Brain microvascular endothelial cell (primary cell): ENCODE results near the gene EXOG.

Experiments used
- DNase-seq: peaks from one replicate; pipeline ENCODE4 v3.0.0-alpha.2; 2020
- H3K27ac ChIP-seq: fragments of 250-450 bp; sonication (Bioruptor Pico); 2 replicates; pipeline ENCODE4 v1.5.1; 2020; ENCODE audit warnings: mild to moderate bottlenecking, moderate library complexity
- H3K27me3 ChIP-seq: fragments of 250-450 bp; sonication (Bioruptor Pico); replicated peaks from 2 replicates; pipeline ENCODE4 v1.5.1; 2020; ENCODE audit warnings: mild to moderate bottlenecking
- H3K36me3 ChIP-seq: fragments of 250-450 bp; sonication (Bioruptor Pico); replicated peaks from 2 replicates; pipeline ENCODE4 v1.5.1; 2020; ENCODE audit warnings: mild to moderate bottlenecking
- H3K4me3 ChIP-seq: 2 replicates; pipeline ENCODE4 v1.5.1; 2011; ENCODE audit warnings: low read depth, mild to moderate bottlenecking, control low read depth, low read length, moderate library complexity
- in situ Hi-C: cut with HindIII; loops from 2 replicates; pipeline ENCODE4 v1.10.0; 2017; ENCODE audit warnings: low sequenced_read_pairs, low pct_ligation_motif_present
- TF ChIP-seq, protein P1 (sequence below): IDR thresholded peaks from 2 replicates; pipeline ENCODE4 v1.5.1; 2011; ENCODE audit warnings: low read depth, mild to moderate bottlenecking, moderate library complexity, low read length, control low read depth, inconsistent platforms; ENCODE audit errors: missing control alignments

The EXOG gene

DNA sequence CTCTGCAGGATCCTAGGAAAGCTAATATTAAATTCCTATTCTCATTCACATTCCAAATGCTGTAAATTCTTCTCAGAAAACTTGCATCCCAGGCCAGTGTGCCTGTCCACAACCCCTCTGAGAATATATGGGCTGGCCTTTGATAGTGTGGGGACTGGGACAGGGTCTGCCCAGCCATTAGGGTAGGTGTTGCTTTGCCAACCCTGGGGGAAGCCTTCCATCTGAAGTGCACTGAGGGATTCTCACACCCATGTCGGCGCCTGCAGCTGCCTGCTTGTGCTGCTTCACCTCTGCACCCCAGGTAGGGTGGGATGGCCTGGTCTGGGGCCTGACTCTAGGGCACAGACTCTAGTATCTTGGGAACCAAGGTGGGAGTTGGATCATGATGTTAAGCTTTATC lies 15.2 kb upstream of the EXOG start:
- in situ Hi-C loops, result no loop called here
- Histone ChIP-seq H3K27ac (no peak overlapping the region), H3K27me3 (no peaks in the 10 kb centered on the region), H3K4me3 (no peak overlapping the region), H3K36me3 (peaks cover 3% of the 10 kb centered on the region)
- DNase-seq, result no peak
- TF ChIP-seq, protein P1, sequence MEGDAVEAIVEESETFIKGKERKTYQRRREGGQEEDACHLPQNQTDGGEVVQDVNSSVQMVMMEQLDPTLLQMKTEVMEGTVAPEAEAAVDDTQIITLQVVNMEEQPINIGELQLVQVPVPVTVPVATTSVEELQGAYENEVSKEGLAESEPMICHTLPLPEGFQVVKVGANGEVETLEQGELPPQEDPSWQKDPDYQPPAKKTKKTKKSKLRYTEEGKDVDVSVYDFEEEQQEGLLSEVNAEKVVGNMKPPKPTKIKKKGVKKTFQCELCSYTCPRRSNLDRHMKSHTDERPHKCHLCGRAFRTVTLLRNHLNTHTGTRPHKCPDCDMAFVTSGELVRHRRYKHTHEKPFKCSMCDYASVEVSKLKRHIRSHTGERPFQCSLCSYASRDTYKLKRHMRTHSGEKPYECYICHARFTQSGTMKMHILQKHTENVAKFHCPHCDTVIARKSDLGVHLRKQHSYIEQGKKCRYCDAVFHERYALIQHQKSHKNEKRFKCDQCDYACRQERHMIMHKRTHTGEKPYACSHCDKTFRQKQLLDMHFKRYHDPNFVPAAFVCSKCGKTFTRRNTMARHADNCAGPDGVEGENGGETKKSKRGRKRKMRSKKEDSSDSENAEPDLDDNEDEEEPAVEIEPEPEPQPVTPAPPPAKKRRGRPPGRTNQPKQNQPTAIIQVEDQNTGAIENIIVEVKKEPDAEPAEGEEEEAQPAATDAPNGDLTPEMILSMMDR, result no peak

DNA sequence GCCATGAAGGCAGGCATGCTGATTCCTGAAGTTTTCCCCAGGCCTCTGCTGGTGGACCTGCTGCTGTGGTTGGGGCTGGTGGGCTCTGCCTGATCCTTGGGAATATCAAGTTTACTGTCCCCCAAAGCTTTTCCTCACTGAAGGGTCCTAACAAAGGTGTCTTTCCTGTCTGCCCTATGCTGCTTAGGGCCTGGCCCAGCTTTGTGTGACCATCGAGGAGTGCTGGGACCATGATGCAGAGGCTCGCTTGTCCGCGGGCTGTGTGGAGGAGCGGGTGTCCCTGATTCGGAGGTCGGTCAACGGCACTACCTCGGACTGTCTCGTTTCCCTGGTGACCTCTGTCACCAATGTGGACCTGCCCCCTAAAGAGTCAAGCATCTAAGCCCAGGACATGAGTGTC lies 13.2 kb upstream of the EXOG start:
- in situ Hi-C loops, result no loop called here
- TF ChIP-seq, protein P1, result no peak
- no peak for DNase-seq
- Histone ChIP-seq H3K27me3 (no peaks in the 10 kb centered on the region), H3K36me3 (peaks cover 3% of the 10 kb centered on the region), H3K4me3 (no peak overlapping the region), H3K27ac (no peak overlapping the region)

DNA sequence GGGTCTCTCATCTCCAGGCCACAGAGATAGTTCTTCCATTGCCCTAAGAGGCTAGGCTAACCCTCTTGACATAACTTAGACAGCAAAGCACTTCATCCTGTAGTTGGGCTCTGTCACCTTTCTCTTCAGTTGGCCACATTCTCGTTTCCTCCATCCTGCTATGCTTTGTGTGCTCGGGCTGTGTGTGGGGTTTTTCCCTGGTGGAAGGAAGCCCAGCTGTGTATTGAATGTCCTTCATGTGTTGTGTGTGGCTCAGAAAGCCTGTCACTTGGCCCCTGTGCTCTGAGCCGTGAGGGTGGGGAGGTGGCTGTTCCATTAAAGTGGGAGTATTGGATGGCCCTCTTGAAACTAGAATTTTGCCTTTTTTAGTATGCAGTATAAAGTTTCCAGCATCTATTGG lies 8.8 kb upstream of the EXOG start:
- in situ Hi-C loops, result no loop called here
- Histone ChIP-seq H3K27me3 (no peaks in the 10 kb centered on the region), H3K4me3 (no peak overlapping the region), H3K36me3 (no peaks in the 10 kb centered on the region), H3K27ac (no peak overlapping the region)
- DNase-seq, result no peak
- TF ChIP-seq, protein P1, result no peak

DNA sequence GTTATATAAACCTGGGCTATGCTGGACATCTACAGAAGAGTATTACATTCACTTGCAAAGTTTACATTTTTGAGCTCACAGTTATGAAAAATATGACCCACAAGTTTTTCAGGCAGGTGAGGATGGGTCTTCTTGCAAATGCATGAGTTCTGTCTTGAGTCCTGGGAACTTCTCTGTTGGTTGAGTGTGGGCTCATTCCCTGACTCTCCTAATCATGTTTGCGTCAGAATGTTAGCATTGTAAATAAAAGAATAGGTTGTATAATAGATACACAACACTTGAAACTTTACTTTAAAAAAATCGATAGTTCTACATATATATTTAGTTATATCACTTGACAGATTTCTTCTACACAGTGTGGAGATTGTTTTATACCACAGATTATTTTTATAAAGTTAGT lies 7.2 kb upstream of the EXOG start:
- TF ChIP-seq, protein P1, result no peak
- in situ Hi-C loops, result no loop called here

DNA sequence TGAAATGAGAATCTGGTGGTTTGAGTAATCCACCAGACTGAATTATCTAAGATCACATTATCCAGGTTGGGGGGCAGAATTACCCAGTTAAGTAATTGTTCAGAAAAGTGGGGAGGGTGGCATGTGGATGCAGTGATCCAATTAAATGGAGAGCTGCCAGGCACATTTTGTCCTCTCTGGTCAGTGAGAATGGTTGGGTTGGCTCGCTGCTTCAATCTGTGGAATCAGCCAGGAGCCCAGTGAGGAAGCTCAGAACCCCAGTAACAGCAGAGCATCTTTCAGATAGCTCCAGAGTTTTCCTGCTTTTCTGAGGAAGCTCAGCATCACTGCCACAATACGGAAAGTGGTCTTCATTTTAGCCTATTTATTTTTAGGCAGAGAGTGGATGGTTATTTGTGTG lies 6.4 kb upstream of the EXOG start:
- H3K27ac ChIP-seq, result no peak overlapping the region
- no peak overlapping the region for H3K4me3 ChIP-seq
- H3K27me3 ChIP-seq, result no peaks in the 10 kb centered on the region
- in situ Hi-C loops, result no loop called here
- no peak for DNase-seq
- H3K36me3 ChIP-seq, result no peaks in the 10 kb centered on the region
- TF ChIP-seq, protein P1, result no peak

More for the DNA sequence above, 7.2 kb upstream of the EXOG start:
- H3K4me3 ChIP-seq, result no peak overlapping the region
- H3K27ac ChIP-seq, result no peak overlapping the region
- no peak for DNase-seq
- H3K36me3 ChIP-seq, result no peaks in the 10 kb centered on the region
- H3K27me3 ChIP-seq, result no peaks in the 10 kb centered on the region

DNA sequence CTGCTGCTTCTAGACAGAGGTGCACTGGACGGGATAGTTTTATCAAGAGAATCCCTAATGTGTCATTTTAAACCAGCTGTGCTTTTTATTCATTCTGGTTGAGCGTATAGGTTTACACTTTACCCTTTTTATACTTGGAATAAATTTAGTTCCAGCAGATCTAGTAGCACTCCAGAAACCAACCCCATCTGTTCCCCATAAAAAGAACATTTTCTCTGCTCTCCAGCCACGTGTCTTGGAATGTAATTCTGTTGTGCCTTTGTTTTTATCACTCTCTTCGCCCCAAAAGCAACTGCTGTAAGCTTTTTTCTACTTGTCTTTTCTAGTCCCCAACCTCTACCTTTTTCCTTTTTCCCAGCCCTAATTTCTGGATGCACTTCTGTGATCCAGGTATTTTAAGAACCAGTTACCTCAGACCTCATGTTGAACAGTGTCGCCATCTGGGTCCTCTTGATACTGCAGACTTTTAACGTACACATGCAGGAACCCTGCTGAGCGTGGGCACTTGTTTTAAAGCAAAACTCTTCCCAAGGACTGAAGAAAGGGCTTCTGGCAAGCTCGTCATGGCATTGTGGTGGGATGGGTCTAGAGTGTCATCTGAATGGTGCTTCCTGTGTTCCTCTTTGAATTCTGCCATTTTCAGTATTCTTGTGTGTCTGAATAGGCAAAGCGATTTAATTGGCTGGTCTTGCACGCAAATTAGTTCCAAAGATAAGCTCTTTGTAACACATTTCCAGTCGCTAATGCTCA lies 5.7 kb upstream of the EXOG start:
- no peaks in the 10 kb centered on the region for H3K27me3 ChIP-seq
- no peak for DNase-seq
- H3K4me3 ChIP-seq, result no peak overlapping the region
- in situ Hi-C loops, result no loop called here
- no peak overlapping the region for H3K27ac ChIP-seq
- TF ChIP-seq, protein P1, result no peak
- no peaks in the 10 kb centered on the region for H3K36me3 ChIP-seq
